ENCODE data around the gene PRRC2B.

PRRC2B gene

GRCh38 chr9:131475111-131475955, 81.4 kb downstream of the PRRC2B start:
- DNase-seq (ENCODE audit: low spot score in 2 of 2) (no peak), ATAC-seq (no peak)
- Mint-ChIP-seq H3K4me1 (no peaks in the 10 kb centered on the region), H3K36me3 (peaks cover 98% of the 10 kb centered on the region), H3K27ac (peak overlapping the region; percentile 40), H3K9me3 (no peaks in the 10 kb centered on the region), H3K4me3 (no peak overlapping the region)

- no peaks in the 10 kb centered on the region for H3K4me1 Mint-ChIP-seq
- H3K36me3 Mint-ChIP-seq: peaks cover 98% of the 10 kb centered on the region
- DNase-seq (ENCODE audit: low spot score in 2 of 2): no peak
- H3K4me3 Mint-ChIP-seq: no peak overlapping the region
- H3K9me3 Mint-ChIP-seq: no peaks in the 10 kb centered on the region
- no peak for ATAC-seq
- no peak overlapping the region for H3K27ac Mint-ChIP-seq
These were observed 82.3 kb downstream of the PRRC2B start for GRCh38 chr9:131475956-131476776.

- Mint-ChIP-seq H3K4me1 (no peaks in the 10 kb centered on the region), H3K36me3 (peaks cover 98% of the 10 kb centered on the region), H3K4me3 (no peak overlapping the region), H3K27ac (peak overlapping the region; percentile 50), H3K9me3 (no peaks in the 10 kb centered on the region)
- ATAC-seq: no peak
- DNase-seq (ENCODE audit: low spot score in 2 of 2): no peak
These were observed 83.0 kb downstream of the PRRC2B start for GRCh38 chr9:131476777-131477345.

GRCh38 chr9:131477367-131477766, 83.5 kb downstream of the PRRC2B start:
- Mint-ChIP-seq H3K4me1 (no peaks in the 10 kb centered on the region), H3K36me3 (peaks cover 98% of the 10 kb centered on the region), H3K4me3 (no peak overlapping the region), H3K9me3 (no peaks in the 10 kb centered on the region), H3K27ac (peak overlapping the region; percentile 50)
- DNase-seq (ENCODE audit: low spot score in 2 of 2): no peak
- no peak for ATAC-seq

GRCh38 chr9:131477816-131478419, 84.0 kb downstream of the PRRC2B start:
- H3K9me3 Mint-ChIP-seq: no peaks in the 10 kb centered on the region
- H3K27ac Mint-ChIP-seq: peak overlapping the region; percentile 76
- ATAC-seq (no peak), DNase-seq (ENCODE audit: low spot score in 2 of 2) (no peak)
- no peaks in the 10 kb centered on the region for H3K4me1 Mint-ChIP-seq
- H3K36me3 Mint-ChIP-seq: peaks cover 98% of the 10 kb centered on the region
- H3K4me3 Mint-ChIP-seq: no peak overlapping the region

- Mint-ChIP-seq H3K4me1 (no peaks in the 10 kb centered on the region), H3K9me3 (no peaks in the 10 kb centered on the region), H3K4me3 (no peak overlapping the region), H3K36me3 (peaks cover 98% of the 10 kb centered on the region), H3K27ac (peak overlapping the region; percentile 76)
- DNase-seq (ENCODE audit: low spot score in 2 of 2) (peak; percentile 46 to 73), ATAC-seq (peak; percentile 61)
These were observed 84.6 kb downstream of the PRRC2B start for GRCh38 chr9:131478421-131478868.

GRCh38 chr9:131478911-131479310, 85.0 kb downstream of the PRRC2B start:
- H3K36me3 Mint-ChIP-seq: peaks cover 98% of the 10 kb centered on the region

GRCh38 chr9:131480258-131480657, 86.4 kb downstream of the PRRC2B start:
- no peaks in the 10 kb centered on the region for H3K4me1 Mint-ChIP-seq
- peak; percentile 46 for ATAC-seq
- no peak overlapping the region for H3K4me3 Mint-ChIP-seq
- H3K9me3 Mint-ChIP-seq: no peaks in the 10 kb centered on the region
- no peak overlapping the region for H3K27ac Mint-ChIP-seq
- DNase-seq (ENCODE audit: low spot score in 2 of 2): no peak
- H3K36me3 Mint-ChIP-seq: peaks cover 98% of the 10 kb centered on the region

More at GRCh38 chr9:131478911-131479310, 85.0 kb downstream of the PRRC2B start:
- no peak overlapping the region for H3K27ac Mint-ChIP-seq
- no peaks in the 10 kb centered on the region for H3K4me1 Mint-ChIP-seq
- ATAC-seq (no peak), DNase-seq (ENCODE audit: low spot score in 2 of 2) (no peak)
- H3K4me3 Mint-ChIP-seq: no peak overlapping the region
- no peaks in the 10 kb centered on the region for H3K9me3 Mint-ChIP-seq

GRCh38 chr9:131481441-131482342, 87.8 kb downstream of the PRRC2B start:
- Mint-ChIP-seq H3K4me3 (no peak overlapping the region), H3K4me1 (no peaks in the 10 kb centered on the region), H3K36me3 (peaks cover 100% of the 10 kb centered on the region), H3K9me3 (no peaks in the 10 kb centered on the region), H3K27ac (peak overlapping the region; percentile 80)
- DNase-seq (ENCODE audit: low spot score in 2 of 2) (no peak), ATAC-seq (no peak)

GRCh38 chr9:131482343-131483006, 88.6 kb downstream of the PRRC2B start:
- DNase-seq (ENCODE audit: low spot score in 2 of 2) (no peak), ATAC-seq (no peak)
- peaks cover 100% of the 10 kb centered on the region for H3K36me3 Mint-ChIP-seq
- peak overlapping the region; percentile 80 for H3K27ac Mint-ChIP-seq
- no peaks in the 10 kb centered on the region for H3K9me3 Mint-ChIP-seq
- H3K4me1 Mint-ChIP-seq: no peaks in the 10 kb centered on the region
- H3K4me3 Mint-ChIP-seq: no peak overlapping the region

GRCh38 chr9:131483319-131484050, 89.6 kb downstream of the PRRC2B start:
- H3K36me3 Mint-ChIP-seq: peaks cover 100% of the 10 kb centered on the region
- no peaks in the 10 kb centered on the region for H3K9me3 Mint-ChIP-seq
- DNase-seq (ENCODE audit: low spot score in 2 of 2) (no peak), ATAC-seq (no peak)
- H3K27ac Mint-ChIP-seq: no peak overlapping the region
- H3K4me3 Mint-ChIP-seq: no peak overlapping the region
- H3K4me1 Mint-ChIP-seq: peaks cover 3% of the 10 kb centered on the region

GRCh38 chr9:131484051-131484445, 90.2 kb downstream of the PRRC2B start:
- Mint-ChIP-seq H3K9me3 (no peaks in the 10 kb centered on the region), H3K4me1 (peaks cover 7% of the 10 kb centered on the region), H3K27ac (no peak overlapping the region), H3K36me3 (peaks cover 100% of the 10 kb centered on the region), H3K4me3 (no peak overlapping the region)
- ATAC-seq (no peak), DNase-seq (ENCODE audit: low spot score in 2 of 2) (no peak)

- Mint-ChIP-seq H3K4me1 (peaks cover 7% of the 10 kb centered on the region), H3K9me3 (no peaks in the 10 kb centered on the region), H3K36me3 (peaks cover 100% of the 10 kb centered on the region), H3K4me3 (no peak overlapping the region), H3K27ac (peak overlapping the region; percentile 40)
- ATAC-seq (no peak), DNase-seq (ENCODE audit: low spot score in 2 of 2) (no peak)
These were observed 90.8 kb downstream of the PRRC2B start for GRCh38 chr9:131484560-131485185.
